A673 (cell line): ENCODE measurements around the gene ZNF439. TPM values are rescaled to one million over a fixed set of nuclear protein-coding genes. Genes with fewer than 3 reads are reported as not detected.
"Not testable (repeated sequence)": the region's sequence is repeated elsewhere in the genome, so short reads cannot be mapped to it uniquely, and the experiment has no call there.

Experiments used
- BruUV-seq: library from RNA; stranded (reverse); fragments of 400-500 nt; replicated peaks from 2 replicates; lab custom pipeline; 2021; lab: Mats Ljungman, UMichigan
- CTCF ChIA-PET: fragments of 300-600 bp; sonication (Branson Sonifier 250); formaldehyde crosslinking; loops from one replicate; lab custom pipeline; 2022; ENCODE audit warnings: antibody characterized with exemption; lab: Charles Lee
- POLR2A ChIA-PET: fragments of 300-600 bp; sonication (Branson Sonifier 250); formaldehyde crosslinking; loops from one replicate; lab custom pipeline; 2022; ENCODE audit warnings: antibody characterized with exemption; ENCODE audit not compliant: low non-redundant PET; lab: Charles Lee
- DNase-seq: peaks from one replicate; pipeline ENCODE4 v3.0.0-alpha.2; 2015; ENCODE audit warnings: low spot score
- H3K27ac ChIP-seq: fragments of 200-600 bp; sonication (generic); 2 replicates; pipeline ENCODE4 v1.5.1; 2016; ENCODE audit warnings: mixed run types, low read depth, mild to moderate bottlenecking, mixed read lengths, antibody characterized with exemption, low read length; ENCODE audit not compliant: poor library complexity, severe bottlenecking
- H3K27me3 ChIP-seq: fragments of 200-600 bp; sonication (generic); replicated peaks from 2 replicates; pipeline ENCODE4 v1.6.1; 2017; ENCODE audit warnings: mixed run types, low read depth, mild to moderate bottlenecking, mixed read lengths, antibody characterized with exemption, low read length; ENCODE audit not compliant: insufficient read depth, poor library complexity
- H3K36me3 ChIP-seq: fragments of 200-600 bp; sonication (generic); 2 replicates; pipeline ENCODE4 v1.6.1; 2016; ENCODE audit warnings: mixed run types, mild to moderate bottlenecking, mixed read lengths, antibody characterized with exemption, low read length; ENCODE audit not compliant: insufficient read depth, poor library complexity, severe bottlenecking
- H3K4me1 ChIP-seq: fragments of 200-600 bp; sonication (generic); 2 replicates; pipeline ENCODE4 v1.6.1; 2017; ENCODE audit warnings: mixed run types, mild to moderate bottlenecking, mixed read lengths, antibody characterized with exemption, low read length; ENCODE audit not compliant: insufficient read depth, poor library complexity, severe bottlenecking
- H3K4me3 ChIP-seq: fragments of 200-600 bp; sonication (generic); 2 replicates; pipeline ENCODE4 v1.5.1; 2016; ENCODE audit warnings: low read depth, mixed run types, mild to moderate bottlenecking, mixed read lengths, low read length; ENCODE audit not compliant: poor library complexity, severe bottlenecking
- H3K9me3 ChIP-seq: fragments of 200-600 bp; sonication (generic); 2 replicates; pipeline ENCODE4 v1.6.1; 2016; ENCODE audit warnings: mixed run types, low read depth, mild to moderate bottlenecking, mixed read lengths, antibody characterized with exemption, low read length; ENCODE audit not compliant: poor library complexity, severe bottlenecking
- EZH2 ChIP-seq: fragments of 200-600 bp; sonication (generic); IDR thresholded peaks from 2 replicates; pipeline ENCODE4 v1.6.1; 2017; ENCODE audit warnings: borderline replicate concordance, low read depth, mild to moderate bottlenecking, mixed read lengths, antibody characterized with exemption, low read length; ENCODE audit not compliant: poor library complexity, severe bottlenecking
- intact Hi-C: fragments of 100-400 bp; cut with micrococcal nuclease; formaldehyde crosslinking; loops from one replicate; pipeline ENCODE4 v1.10.0; 2022; ENCODE audit not compliant: unreplicated experiment
- total RNA-seq: library from RNA; stranded (reverse); gene quantifications from 2 replicates; pipeline ENCODE4 v1.2.3, GENCODE V29; 2021
- TF ChIP-seq, protein P1 (sequence below): fragments of 300-800, 200-600 bp; sonication (generic); conservative IDR thresholded peaks from 2 replicates; pipeline ENCODE4 v1.5.1; 2017; ENCODE audit warnings: low read depth, mild to moderate bottlenecking, antibody characterized with exemption, low read length, moderate library complexity, mixed read lengths

ZNF439 gene
- total RNA-seq, 1 experiment from 2014 or later = 4.0 TPM

- H3K4me1 ChIP-seq = no peaks in the 10 kb centered on the region
- BruUV-seq = no TSS peak
- POLR2A ChIA-PET = no interaction called here
- intact Hi-C loops = loop anchor here (1.0 to 10.0 kb wide), 2 partner anchors 259 to 762 kb away; no protein-coding TSS in a partner anchor
- CTCF ChIA-PET = interaction anchor here (1.3 kb wide), 1 partner anchor 258 kb away, joined by 3 read pairs; the partner anchor contains the start of gene ZNF20
- no peak overlapping the region for H3K27ac ChIP-seq
- H3K36me3 ChIP-seq = no peaks in the 10 kb centered on the region
- H3K4me3 ChIP-seq = no peak overlapping the region
- TF ChIP-seq, protein P1, sequence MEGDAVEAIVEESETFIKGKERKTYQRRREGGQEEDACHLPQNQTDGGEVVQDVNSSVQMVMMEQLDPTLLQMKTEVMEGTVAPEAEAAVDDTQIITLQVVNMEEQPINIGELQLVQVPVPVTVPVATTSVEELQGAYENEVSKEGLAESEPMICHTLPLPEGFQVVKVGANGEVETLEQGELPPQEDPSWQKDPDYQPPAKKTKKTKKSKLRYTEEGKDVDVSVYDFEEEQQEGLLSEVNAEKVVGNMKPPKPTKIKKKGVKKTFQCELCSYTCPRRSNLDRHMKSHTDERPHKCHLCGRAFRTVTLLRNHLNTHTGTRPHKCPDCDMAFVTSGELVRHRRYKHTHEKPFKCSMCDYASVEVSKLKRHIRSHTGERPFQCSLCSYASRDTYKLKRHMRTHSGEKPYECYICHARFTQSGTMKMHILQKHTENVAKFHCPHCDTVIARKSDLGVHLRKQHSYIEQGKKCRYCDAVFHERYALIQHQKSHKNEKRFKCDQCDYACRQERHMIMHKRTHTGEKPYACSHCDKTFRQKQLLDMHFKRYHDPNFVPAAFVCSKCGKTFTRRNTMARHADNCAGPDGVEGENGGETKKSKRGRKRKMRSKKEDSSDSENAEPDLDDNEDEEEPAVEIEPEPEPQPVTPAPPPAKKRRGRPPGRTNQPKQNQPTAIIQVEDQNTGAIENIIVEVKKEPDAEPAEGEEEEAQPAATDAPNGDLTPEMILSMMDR = no peak
- no peak for TF ChIP-seq EZH2
- H3K9me3 ChIP-seq = no peaks in the 10 kb centered on the region
- H3K27me3 ChIP-seq = peaks cover 4% of the 10 kb centered on the region
- no peak for DNase-seq
These were observed 34.1 kb downstream of the ZNF439 start for GRCh38 chr19:11882606-11883005.

DNA sequence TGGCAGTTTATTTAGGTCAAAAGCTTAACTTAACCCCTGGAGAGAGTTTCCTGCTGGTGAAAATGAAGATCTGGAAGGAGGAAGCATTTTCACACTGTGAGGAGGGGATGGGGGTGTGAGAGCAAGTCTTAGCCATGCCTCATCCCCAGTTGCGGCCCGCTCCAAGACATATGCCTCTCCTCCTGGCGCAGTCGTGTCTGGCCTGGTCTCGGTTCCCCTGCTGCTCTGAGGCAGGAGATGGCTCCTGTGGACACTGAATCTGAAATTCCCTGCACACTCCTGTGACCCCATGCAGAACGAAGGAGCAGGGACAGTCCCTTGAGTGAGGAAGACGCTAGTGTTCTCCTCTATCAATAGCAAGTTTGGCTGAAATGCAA lies 38.7 kb downstream of the ZNF439 start:
- Histone ChIP-seq H3K4me1 (no peaks in the 10 kb centered on the region), H3K27ac (no peak overlapping the region), H3K9me3 (no peaks in the 10 kb centered on the region), H3K4me3 (peak overlapping the region; percentile 56), H3K36me3 (no peaks in the 10 kb centered on the region), H3K27me3 (peaks cover 4% of the 10 kb centered on the region)
- DNase-seq = peak; percentile 6
- CTCF ChIA-PET = interaction anchor here (0.6 kb wide), 1 partner anchor 161 kb away, joined by 3 read pairs; no protein-coding TSS in a partner anchor
- no TSS peak for BruUV-seq
- TF ChIP-seq EZH2 = no peak
- TF ChIP-seq, protein P1 = no peak
- intact Hi-C loops = loop anchor here (10.0 kb wide), 1 partner anchor 758 kb away; no protein-coding TSS in a partner anchor
- POLR2A ChIA-PET = no interaction called here

- no TSS peak for BruUV-seq
- Histone ChIP-seq H3K27me3 (peaks cover 4% of the 10 kb centered on the region), H3K9me3 (no peaks in the 10 kb centered on the region), H3K36me3 (no peaks in the 10 kb centered on the region), H3K27ac (peak within 1 kb of the TSS; percentile 27), H3K4me1 (no peaks in the 10 kb centered on the region), H3K4me3 (peak within 1 kb of the TSS; percentile 56)
- TF ChIP-seq EZH2 = no peak
- TF ChIP-seq, protein P1 = peak; percentile 42; the same call in 1 of the 2 replicates
- intact Hi-C loops = loop anchor here (10.0 kb wide), 1 partner anchor 757 kb away; no protein-coding TSS in a partner anchor
- CTCF ChIA-PET = interaction anchor here (0.6 to 1.1 kb wide), 2 partner anchors 160 to 253 kb away, joined by 3 to 4 read pairs; partner anchors contain the start of gene ZNF20
- POLR2A ChIA-PET = no interaction called here
- DNase-seq = peak; percentile 76
These were observed 39.3 kb downstream of the ZNF439 start, which contains the start of gene ZNF69 for GRCh38 chr19:11887611-11888531. ZNF69 (plus strand) TSS chr19:11887782; CDS start chr19:11887924, 142 bp downstream.

- H3K4me1 ChIP-seq, H3K27me3 ChIP-seq, CTCF ChIA-PET, POLR2A ChIA-PET, H3K4me3 ChIP-seq, BruUV-seq, H3K9me3 ChIP-seq, H3K27ac ChIP-seq, DNase-seq, H3K36me3 ChIP-seq: not testable (repeated sequence)
- intact Hi-C loops = loop anchor here (10.0 kb wide), 1 partner anchor 755 kb away; no protein-coding TSS in a partner anchor
These were observed 41.4 kb downstream of the ZNF439 start for GRCh38 chr19:11889901-11890300.
